Esophagus squamous epithelium (tissue), 4 donors: ENCODE data around the gene HCN1.

Source experiments
- CTCF ChIP-seq, 6 experiments: fragments of 450-650 bp in 4 of 6; fragments of 200-600 bp in 2 of 6; sonication (generic) in 2 of 6; IDR thresholded peaks; one replicate each; pipeline ENCODE4 v1.5.1; 2016 to 2019; ENCODE audit warnings: antibody characterized with exemption in 6 of 6, mild to moderate bottlenecking in 4 of 6, moderate library complexity in 4 of 6
- POLR2A ChIP-seq, 4 donors: fragments of 450-650 bp; IDR thresholded peaks; one replicate each; pipeline ENCODE4 v1.6.1; 2017; ENCODE audit warnings: antibody characterized with exemption in 4 of 4, mild to moderate bottlenecking in 4 of 4, moderate library complexity in 3 of 4

GRCh38 chr5:45417285-45417998 is 278.7 kb downstream of the HCN1 start:
- TF ChIP-seq POLR2A (IDR thresholded peaks at IDR 0.05) (no peak), CTCF (IDR thresholded peaks at IDR 0.05) (no peak)
